Transverse colon (tissue), 3 donors: ENCODE results near the gene ANKRD12.

Experiments used
- CTCF ChIP-seq, 5 experiments: fragments of 200-600 bp in 3 of 5; fragments of 450-650 bp in 2 of 5; sonication (generic) in 3 of 5; IDR thresholded peaks; 1 replicate in 2 of 5; 2 replicates in 3 of 5; pipeline ENCODE4 v1.5.1; 2016 to 2017; ENCODE audit warnings: antibody characterized with exemption in 5 of 5, inconsistent platforms in 3 of 5, mild to moderate bottlenecking in 2 of 5, moderate library complexity in 1 of 5
- EP300 ChIP-seq: sonication (generic); formaldehyde crosslinking; IDR thresholded peaks from one replicate; pipeline ENCODE4 v1.6.1; 2017; ENCODE audit warnings: antibody characterized with exemption, low read depth
- POLR2A ChIP-seq: fragments of 450-650 bp; IDR thresholded peaks from one replicate; pipeline ENCODE4 v1.6.1; 2016; ENCODE audit warnings: antibody characterized with exemption, mild to moderate bottlenecking, moderate library complexity

- TF ChIP-seq CTCF (IDR thresholded peaks at IDR 0.05) = no peak
- TF ChIP-seq POLR2A = no peak
- no peak for TF ChIP-seq EP300
These were observed 182.8 kb downstream of the ANKRD12 start for GRCh38 chr18:9319333-9319732.
